HG03159 (cell line): ENCODE measurements around the gene HTRA3.

ENCODE experiments used
- ATAC-seq: cut with Tn5 transposase; IDR thresholded peaks from one replicate; pipeline ENCODE4 v1.9.1; 2021; ENCODE audit warnings: mild to moderate bottlenecking, moderate library complexity; ENCODE audit not compliant: unreplicated experiment

HTRA3 gene

GRCh38 chr4:8265171-8265929 lies 4.2 kb upstream of the HTRA3 start:
- no peak for ATAC-seq

GRCh38 chr4:8266088-8266487 lies 3.5 kb upstream of the HTRA3 start:
- no peak for ATAC-seq

- ATAC-seq = no peak
Measured at GRCh38 chr4:8266508-8266907, 3.0 kb upstream of the HTRA3 start.

- peak; percentile 53 for ATAC-seq
Measured at GRCh38 chr4:8267077-8267476, 2.5 kb upstream of the HTRA3 start.

GRCh38 chr4:8268211-8268610 lies 1.3 kb upstream of the HTRA3 start:
- ATAC-seq = no peak

- no peak for ATAC-seq
Measured at GRCh38 chr4:8268901-8269534, 536 bp upstream of the HTRA3 start.

- no peak for ATAC-seq
Measured at GRCh38 chr4:8270418-8270771, 841 bp downstream of the HTRA3 start.

- ATAC-seq = no peak
Measured at GRCh38 chr4:8270912-8271815, 1.6 kb downstream of the HTRA3 start.

GRCh38 chr4:8271821-8272220 lies 2.3 kb downstream of the HTRA3 start:
- ATAC-seq = no peak

GRCh38 chr4:8272472-8273428 lies 3.2 kb downstream of the HTRA3 start:
- no peak for ATAC-seq

- no peak for ATAC-seq
Measured at GRCh38 chr4:8273450-8273849, 3.9 kb downstream of the HTRA3 start.

GRCh38 chr4:8274066-8274652 lies 4.6 kb downstream of the HTRA3 start:
- no peak for ATAC-seq

- no peak for ATAC-seq
Measured at GRCh38 chr4:8274765-8275547, 5.4 kb downstream of the HTRA3 start.

- no peak for ATAC-seq
Measured at GRCh38 chr4:8275548-8275910, 6.0 kb downstream of the HTRA3 start.

GRCh38 chr4:8276358-8277240 lies 7.0 kb downstream of the HTRA3 start:
- ATAC-seq = no peak

GRCh38 chr4:8277356-8278008 lies 7.9 kb downstream of the HTRA3 start:
- ATAC-seq = no peak

- ATAC-seq = no peak
Measured at GRCh38 chr4:8278009-8278395, 8.4 kb downstream of the HTRA3 start.
